HG03139 (cell line): ENCODE measurements around the gene RALBP1.
"Not testable (repeated sequence)": the region's sequence is repeated elsewhere in the genome, so short reads cannot be mapped to it uniquely, and the experiment has no call there.

Experiments
- ATAC-seq: cut with Tn5 transposase; IDR thresholded peaks from one replicate; pipeline ENCODE4 v1.9.1; 2021; ENCODE audit not compliant: unreplicated experiment

RALBP1 gene

GRCh38 chr18:9474983-9475642 lies at the start of gene RALBP1:
TSS of gene RALBP1 (plus strand) at chr18:9475513. CDS start at chr18:9513046, 37,533 bp downstream.
- ATAC-seq: peak; percentile 92

- no peak for ATAC-seq
These were observed 48.6 kb upstream of the RALBP1 start for GRCh38 chr18:9426753-9427152.

- ATAC-seq: no peak
These were observed 47.0 kb upstream of the RALBP1 start for GRCh38 chr18:9428301-9428706.

GRCh38 chr18:9428862-9429661 lies 46.3 kb upstream of the RALBP1 start:
- ATAC-seq: no peak

- no peak for ATAC-seq
These were observed 45.7 kb upstream of the RALBP1 start for GRCh38 chr18:9429662-9429993.

- not testable (repeated sequence) for ATAC-seq
These were observed 45.0 kb upstream of the RALBP1 start for GRCh38 chr18:9430315-9430714.

- no peak for ATAC-seq
These were observed 44.0 kb upstream of the RALBP1 start for GRCh38 chr18:9431296-9431695.

- ATAC-seq: not testable (repeated sequence)
These were observed 42.2 kb upstream of the RALBP1 start for GRCh38 chr18:9433122-9433521.

GRCh38 chr18:9433671-9434121 lies 41.6 kb upstream of the RALBP1 start:
- no peak for ATAC-seq

- ATAC-seq: no peak
These were observed 41.1 kb upstream of the RALBP1 start for GRCh38 chr18:9434122-9434701.

- no peak for ATAC-seq
These were observed 40.3 kb upstream of the RALBP1 start for GRCh38 chr18:9435041-9435440.

- ATAC-seq: no peak
These were observed 38.9 kb upstream of the RALBP1 start for GRCh38 chr18:9436206-9436929.

- no peak for ATAC-seq
These were observed 38.3 kb upstream of the RALBP1 start for GRCh38 chr18:9437021-9437437.

- ATAC-seq: no peak
These were observed 37.6 kb upstream of the RALBP1 start for GRCh38 chr18:9437672-9438071.

- ATAC-seq: no peak
These were observed 34.3 kb upstream of the RALBP1 start for GRCh38 chr18:9441061-9441460.

GRCh38 chr18:9444549-9444948 lies 30.8 kb upstream of the RALBP1 start:
- ATAC-seq: no peak

- ATAC-seq: no peak
These were observed 28.5 kb upstream of the RALBP1 start for GRCh38 chr18:9446839-9447238.

GRCh38 chr18:9447334-9447733 lies 28.0 kb upstream of the RALBP1 start:
- ATAC-seq: no peak

- ATAC-seq: no peak
These were observed 25.5 kb upstream of the RALBP1 start for GRCh38 chr18:9449600-9450414.

GRCh38 chr18:9450920-9451319 lies 24.4 kb upstream of the RALBP1 start:
- ATAC-seq: not testable (repeated sequence)

GRCh38 chr18:9453283-9453682 lies 22.0 kb upstream of the RALBP1 start:
- no peak for ATAC-seq
